Muscle layer of duodenum (tissue), 2 donors: ENCODE results near the gene BOC.

Source experiments
- H3K27ac ChIP-seq: one replicate; pipeline ENCODE4 v1.7.0; 2013; ENCODE audit warnings: mild to moderate bottlenecking, low read length
- H3K27me3 ChIP-seq: one replicate; pipeline ENCODE4 v1.7.0; 2013; ENCODE audit warnings: low read depth, mild to moderate bottlenecking, control low read depth, low read length
- H3K36me3 ChIP-seq, 2 donors: one replicate each; pipeline ENCODE4 v1.7.0; 2013; ENCODE audit warnings: low read length in 2 of 2, control low read depth in 1 of 2, mild to moderate bottlenecking in 1 of 2; ENCODE audit not compliant: insufficient read depth in 2 of 2, control insufficient read depth in 1 of 2
- H3K4me1 ChIP-seq, 2 donors: one replicate each; pipeline ENCODE4 v1.7.0; 2013; ENCODE audit warnings: low read length in 2 of 2, mild to moderate bottlenecking in 2 of 2, control low read depth in 1 of 2, moderate library complexity in 1 of 2; ENCODE audit not compliant: insufficient read depth in 2 of 2, control insufficient read depth in 1 of 2
- H3K4me3 ChIP-seq, 2 donors: one replicate each; pipeline ENCODE4 v1.7.0; 2013; ENCODE audit warnings: low read length in 2 of 2, low read depth in 1 of 2, mild to moderate bottlenecking in 1 of 2
- H3K9me3 ChIP-seq, 2 donors: one replicate each; pipeline ENCODE4 v1.7.0; 2013; ENCODE audit warnings: low read length in 2 of 2, control low read depth in 1 of 2, mild to moderate bottlenecking in 1 of 2; ENCODE audit not compliant: control insufficient read depth in 1 of 2
- donor health status: healthy.

The BOC gene

DNA sequence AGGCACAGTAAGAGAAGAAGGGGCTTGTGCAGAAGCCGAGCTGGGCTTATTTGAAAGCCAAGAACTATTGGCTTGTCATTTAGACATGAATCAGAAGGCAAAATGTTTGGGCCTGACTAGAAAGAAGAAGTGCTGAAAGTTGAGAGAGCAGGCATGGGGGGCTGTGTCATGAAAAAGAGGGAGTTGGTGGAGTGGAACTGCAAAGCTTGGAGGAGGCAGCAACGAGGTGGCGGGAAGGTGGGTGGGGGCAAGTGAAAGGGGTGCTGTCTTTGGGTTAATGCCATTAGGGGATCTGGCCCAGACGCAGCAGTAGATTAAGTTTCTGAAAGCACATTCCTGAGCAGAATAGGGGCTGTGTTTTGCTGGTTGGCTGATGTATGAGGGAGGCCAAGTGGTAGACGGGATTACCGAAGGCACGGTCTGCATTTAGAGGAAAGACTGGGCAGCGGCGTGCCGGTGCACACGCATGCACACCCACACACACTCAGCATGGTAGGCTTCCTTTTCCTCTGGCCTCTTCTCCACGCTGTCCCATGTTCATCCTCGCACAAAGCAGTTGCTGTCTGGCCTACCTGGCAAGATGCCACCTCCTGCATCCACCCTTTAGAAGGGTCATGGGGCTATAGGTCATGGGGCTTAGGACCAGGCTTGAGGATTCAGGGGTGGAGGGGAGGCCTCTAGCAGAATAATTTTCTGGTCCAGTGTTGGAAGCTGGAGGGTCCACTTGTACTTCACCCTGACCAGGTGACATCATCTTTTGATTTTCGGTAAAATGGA, 43.0 kb downstream of the BOC start:
- H3K27ac ChIP-seq: peak overlapping the region; percentile 27
- no peaks in the 10 kb centered on the region for H3K27me3 ChIP-seq
- H3K4me3 ChIP-seq: peak overlapping the region in 1 of 2 donors; percentile 9
- no peaks in the 10 kb centered on the region for H3K9me3 ChIP-seq
- H3K36me3 ChIP-seq: peaks cover 14 to 36% of the 10 kb centered on the region in 2 donors
- H3K4me1 ChIP-seq: peaks cover 21 to 41% of the 10 kb centered on the region in 2 donors

DNA sequence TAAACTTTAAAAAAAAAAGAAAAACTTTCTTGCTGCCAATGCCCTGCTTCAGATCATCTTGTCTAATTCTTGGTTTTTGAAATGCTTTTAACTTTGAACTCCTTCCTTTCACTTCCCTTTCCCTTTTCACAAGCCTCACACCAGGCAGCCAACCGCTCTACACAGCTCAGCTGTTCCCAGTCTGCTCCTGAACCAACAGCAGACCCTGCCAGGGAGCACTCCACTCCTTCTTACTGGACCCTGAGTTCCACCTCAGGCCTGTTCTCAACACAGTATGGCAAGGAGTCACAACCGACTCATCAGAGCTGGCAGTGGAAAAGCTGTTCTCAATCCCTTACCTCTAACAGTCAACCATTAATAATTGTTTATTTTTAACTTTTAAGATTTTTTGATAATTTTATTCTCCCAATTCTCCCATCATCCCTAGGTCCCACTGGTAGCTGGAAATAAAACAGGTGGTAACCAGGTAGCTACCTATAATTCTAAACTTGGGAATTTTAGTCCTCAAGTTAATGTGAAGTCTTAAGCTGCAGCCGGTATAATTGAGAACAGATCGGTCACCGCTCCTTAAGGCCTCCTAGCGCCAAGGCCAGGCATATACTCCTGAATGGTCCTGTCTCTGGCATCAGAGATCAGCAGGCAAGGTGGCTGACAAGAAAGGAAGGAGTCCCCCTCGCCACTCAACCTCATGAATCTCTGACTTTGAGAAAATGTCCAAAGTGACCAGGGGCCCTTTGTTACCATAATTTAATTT, 43.9 kb downstream of the BOC start:
- no peak overlapping the region for H3K4me3 ChIP-seq
- no peaks in the 10 kb centered on the region for H3K27me3 ChIP-seq
- H3K36me3 ChIP-seq: peaks cover 6 to 28% of the 10 kb centered on the region in 2 donors
- H3K4me1 ChIP-seq: peaks cover 21 to 50% of the 10 kb centered on the region in 2 donors
- H3K9me3 ChIP-seq: no peaks in the 10 kb centered on the region
- H3K27ac ChIP-seq: peak overlapping the region; percentile 27

DNA sequence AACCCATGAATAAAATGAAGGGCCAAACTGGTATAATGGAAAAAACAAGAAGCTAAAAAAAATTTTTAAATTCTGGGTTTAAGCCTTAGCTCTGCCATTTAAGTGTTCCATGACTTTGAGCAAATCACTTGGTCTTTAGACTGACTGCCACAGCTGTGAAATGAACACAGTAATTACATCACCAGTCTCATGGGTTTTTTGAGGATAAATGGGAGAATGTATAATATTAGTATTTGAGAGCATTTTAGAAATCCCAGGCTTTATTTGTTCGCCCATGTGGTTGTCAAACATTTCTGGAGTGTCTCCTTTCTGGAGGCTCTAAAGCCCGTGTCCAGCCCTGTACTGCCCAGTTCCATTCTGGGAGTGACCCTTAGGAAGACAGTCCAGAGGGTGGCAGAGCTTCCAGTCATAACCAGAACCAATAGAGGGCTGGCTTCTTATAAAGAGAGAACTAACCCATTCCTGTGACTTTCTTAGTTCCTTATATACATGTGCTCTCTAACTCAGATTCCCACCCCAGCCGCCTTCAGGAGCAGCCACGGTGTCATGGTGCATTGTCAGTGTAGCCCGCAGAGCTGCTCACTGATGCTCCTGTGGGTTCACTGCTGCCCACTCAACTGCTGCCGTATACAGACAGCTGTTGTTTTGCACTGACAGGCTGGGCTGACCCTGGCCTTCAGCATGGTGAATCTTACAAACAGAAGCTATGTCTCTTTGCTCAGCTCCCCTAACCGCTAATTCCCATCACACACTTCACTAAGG, 44.7 kb downstream of the BOC start:
- H3K27ac ChIP-seq: no peak overlapping the region
- H3K27me3 ChIP-seq: no peaks in the 10 kb centered on the region
- no peaks in the 10 kb centered on the region for H3K9me3 ChIP-seq
- peaks cover 21 to 57% of the 10 kb centered on the region in 2 donors for H3K4me1 ChIP-seq
- no peak overlapping the region for H3K4me3 ChIP-seq
- peaks cover 4 to 20% of the 10 kb centered on the region in 2 donors for H3K36me3 ChIP-seq

- peaks cover 21 to 68% of the 10 kb centered on the region in 2 donors for H3K4me1 ChIP-seq
- peaks cover 0 to 5% of the 10 kb centered on the region in 2 donors for H3K36me3 ChIP-seq
- H3K9me3 ChIP-seq: no peaks in the 10 kb centered on the region
- no peak overlapping the region for H3K4me3 ChIP-seq
- H3K27ac ChIP-seq: no peak overlapping the region
- H3K27me3 ChIP-seq: no peaks in the 10 kb centered on the region
Observed at GRCh38 chr3:113258361-113258760, 47.0 kb downstream of the BOC start.

DNA sequence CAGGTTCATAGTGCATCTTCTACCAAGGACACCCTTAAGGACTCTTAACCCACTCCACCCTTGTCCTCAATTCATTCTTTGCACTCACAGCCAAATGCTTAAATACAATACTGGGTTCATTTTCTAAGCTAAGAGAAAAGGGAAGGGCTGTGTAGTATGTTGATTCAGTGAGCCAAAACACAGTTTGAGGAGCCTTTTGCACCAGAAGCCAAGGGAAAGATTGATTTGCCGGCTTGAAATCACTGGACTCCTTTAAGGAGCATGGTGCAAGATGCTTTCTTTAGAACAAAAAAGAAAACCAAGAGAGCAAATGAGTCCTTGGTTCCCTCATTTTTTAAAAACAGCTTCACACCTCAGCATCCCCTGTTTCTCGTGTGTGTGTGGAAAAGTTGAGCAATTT, 47.8 kb downstream of the BOC start:
- H3K4me3 ChIP-seq: no peak overlapping the region
- H3K27me3 ChIP-seq: no peaks in the 10 kb centered on the region
- H3K36me3 ChIP-seq: peaks cover 0 to 5% of the 10 kb centered on the region in 2 donors
- H3K9me3 ChIP-seq: no peaks in the 10 kb centered on the region
- peaks cover 13 to 64% of the 10 kb centered on the region in 2 donors for H3K4me1 ChIP-seq
- H3K27ac ChIP-seq: peak overlapping the region; percentile 32

DNA sequence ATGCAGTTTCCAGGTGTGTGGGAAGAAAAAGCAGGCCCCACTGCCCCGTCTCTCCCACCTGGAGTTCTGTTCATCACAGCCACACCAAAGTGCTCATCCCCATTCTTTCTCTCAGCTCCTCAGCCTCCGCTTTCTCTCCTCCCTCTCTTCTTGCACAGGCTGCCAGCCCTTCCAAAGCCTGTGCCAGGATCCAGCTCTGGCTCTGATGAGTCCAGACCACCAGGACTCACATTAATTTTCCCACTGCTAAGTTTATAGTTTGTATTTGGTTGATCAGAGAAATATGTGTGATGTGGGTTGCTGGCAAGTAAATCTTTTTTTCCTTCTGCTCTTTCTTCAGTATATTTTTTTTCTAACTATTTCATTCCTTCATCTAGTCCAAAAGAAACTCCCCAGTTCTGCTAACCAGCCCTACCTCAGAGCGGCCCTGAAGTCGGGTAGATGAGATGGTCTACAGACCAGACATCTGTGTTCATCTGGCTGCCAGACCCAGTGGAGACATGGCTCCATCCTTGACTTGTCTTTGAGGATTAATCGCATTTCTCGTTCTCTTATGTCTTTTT, 49.8 kb downstream of the BOC start:
- H3K27me3 ChIP-seq: no peaks in the 10 kb centered on the region
- H3K9me3 ChIP-seq: no peaks in the 10 kb centered on the region
- peaks cover 5 to 68% of the 10 kb centered on the region in 2 donors for H3K4me1 ChIP-seq
- H3K36me3 ChIP-seq: peaks cover 0 to 3% of the 10 kb centered on the region in 2 donors
- H3K4me3 ChIP-seq: no peak overlapping the region
- no peak overlapping the region for H3K27ac ChIP-seq

DNA sequence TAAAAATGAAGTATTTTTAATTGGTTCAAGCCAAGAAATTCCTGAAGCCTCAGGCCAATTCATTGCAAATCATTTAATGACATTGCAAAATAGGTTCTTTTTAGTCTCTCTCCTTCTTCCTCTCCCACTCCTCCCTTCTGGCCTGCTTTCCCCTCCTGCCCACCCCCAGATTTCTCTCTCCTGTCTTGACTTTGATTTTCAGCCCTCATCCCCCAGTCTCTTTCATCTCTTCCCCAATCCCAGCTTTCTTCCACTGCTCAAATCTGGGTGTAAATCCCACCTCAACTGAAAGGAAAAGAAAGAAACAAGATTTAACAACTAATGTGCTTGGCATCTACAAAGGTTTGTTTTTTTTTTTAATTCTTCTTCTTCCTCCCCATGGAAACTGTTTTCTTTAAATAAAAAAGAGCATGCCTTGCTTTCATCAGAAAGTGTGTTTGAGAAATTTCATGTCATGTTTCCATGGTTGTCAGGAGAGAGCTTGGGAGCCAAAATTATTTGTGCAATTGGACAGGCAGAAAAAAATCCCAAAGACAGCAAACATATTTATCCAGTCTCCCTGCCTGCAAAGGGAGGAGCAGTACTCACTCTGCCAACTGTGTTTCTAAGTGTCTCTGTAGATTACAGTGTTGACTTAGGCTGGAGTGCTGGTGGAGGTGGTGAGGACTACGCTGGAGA, 50.4 kb downstream of the BOC start:
- peaks cover 0 to 3% of the 10 kb centered on the region in 2 donors for H3K36me3 ChIP-seq
- peaks cover 5 to 68% of the 10 kb centered on the region in 2 donors for H3K4me1 ChIP-seq
- no peak overlapping the region for H3K4me3 ChIP-seq
- peak overlapping the region; percentile 64 for H3K27ac ChIP-seq
- no peaks in the 10 kb centered on the region for H3K27me3 ChIP-seq
- no peaks in the 10 kb centered on the region for H3K9me3 ChIP-seq

GRCh38 chr3:113262304-113262665, 50.9 kb downstream of the BOC start:
- Histone ChIP-seq H3K27ac (peak overlapping the region; percentile 64), H3K27me3 (no peaks in the 10 kb centered on the region), H3K4me1 (peaks cover 5 to 72% of the 10 kb centered on the region in 2 donors), H3K4me3 (no peak overlapping the region), H3K9me3 (no peaks in the 10 kb centered on the region), H3K36me3 (peaks cover 0 to 3% of the 10 kb centered on the region in 2 donors)

- Histone ChIP-seq H3K27me3 (no peaks in the 10 kb centered on the region), H3K27ac (no peak overlapping the region), H3K36me3 (peaks cover 0 to 4% of the 10 kb centered on the region in 2 donors), H3K9me3 (no peaks in the 10 kb centered on the region), H3K4me1 (peaks cover 5 to 79% of the 10 kb centered on the region in 2 donors), H3K4me3 (no peak overlapping the region)
Observed at GRCh38 chr3:113263020-113263419, 51.7 kb downstream of the BOC start.

- Histone ChIP-seq H3K4me1 (peaks cover 5 to 76% of the 10 kb centered on the region in 2 donors), H3K9me3 (no peaks in the 10 kb centered on the region), H3K36me3 (peaks cover 4 to 9% of the 10 kb centered on the region in 2 donors), H3K4me3 (no peak overlapping the region), H3K27ac (no peak overlapping the region), H3K27me3 (no peaks in the 10 kb centered on the region)
Observed at GRCh38 chr3:113263778-113264177, 52.4 kb downstream of the BOC start.
